Thoracic aorta (tissue), 2 donors: Measurements from ENCODE around the gene LY86. TPM values are rescaled to one million over a fixed set of nuclear protein-coding genes. Genes with fewer than 3 reads are reported as not detected.

Experiments
- ATAC-seq: fragments of 150-250 bp; one replicate; pipeline ENCODE4 v1.8.0; 2017; ENCODE audit warnings: low read depth; ENCODE audit not compliant: insufficient number of reproducible peaks, low FRiP score
- DNase-seq: peaks from one replicate; pipeline ENCODE4 v3.0.0-alpha.2; 2020; ENCODE audit warnings: low spot score
- H3K27ac ChIP-seq, 2 donors: fragments of 200-600 bp; sonication (generic); 1 replicate in 1 of 2; 2 replicates in 1 of 2; pipeline ENCODE4 v1.5.1; 2016; ENCODE audit warnings: mild to moderate bottlenecking in 2 of 2, moderate library complexity in 2 of 2
- H3K27me3 ChIP-seq: fragments of 200-600 bp; sonication (generic); replicated peaks from 2 replicates; pipeline ENCODE4 v1.6.0; 2016; ENCODE audit warnings: mild to moderate bottlenecking; ENCODE audit not compliant: insufficient read depth
- H3K36me3 ChIP-seq: fragments of 200-600 bp; sonication (generic); one replicate; pipeline ENCODE4 v1.5.1; 2016
- H3K4me1 ChIP-seq, 2 donors: fragments of 200-600 bp; sonication (generic); 1 replicate in 1 of 2; 2 replicates in 1 of 2; pipeline versions ENCODE4 v1.5.1 to v1.6.0; 2016; ENCODE audit warnings: low read depth in 2 of 2, mild to moderate bottlenecking in 1 of 2; ENCODE audit not compliant: control insufficient read depth in 1 of 2
- H3K4me3 ChIP-seq: fragments of 200-600 bp; sonication (generic); 2 replicates; pipeline ENCODE4 v1.5.1; 2016; ENCODE audit warnings: mild to moderate bottlenecking
- H3K9me3 ChIP-seq: fragments of 200-600 bp; sonication (generic); 2 replicates; pipeline ENCODE4 v1.5.1; 2016
- CTCF ChIP-seq: fragments of 200-600 bp; sonication (generic); IDR thresholded peaks from one replicate; pipeline ENCODE4 v1.5.1; 2019; ENCODE audit warnings: antibody characterized with exemption
- total RNA-seq, 2 donors: library from RNA; depleted of rRNA; stranded (reverse); fragments of >200 nt; gene quantifications; one replicate each; pipeline versions ENCODE4 v1.1.0 to v1.2.3, GENCODE V29; 2016

The LY86 gene
- total RNA-seq, 2 donors from 2014 or later: 4.5 to 6.5 TPM

- Histone ChIP-seq H3K27ac (no peak overlapping the region), H3K27me3 (no peaks in the 10 kb centered on the region), H3K4me1 (no peaks in the 10 kb centered on the region), H3K36me3 (no peaks in the 10 kb centered on the region), H3K9me3 (no peaks in the 10 kb centered on the region), H3K4me3 (no peak overlapping the region)
- TF ChIP-seq CTCF: no peak
- DNase-seq: no peak
- ATAC-seq: no peak
These were observed 34.0 kb downstream of the LY86 start for GRCh38 chr6:6622501-6622900.

GRCh38 chr6:6623553-6623952, 35.0 kb downstream of the LY86 start:
- DNase-seq (no peak), ATAC-seq (no peak)
- TF ChIP-seq CTCF: no peak
- Histone ChIP-seq H3K9me3 (no peaks in the 10 kb centered on the region), H3K4me1 (no peaks in the 10 kb centered on the region), H3K4me3 (no peak overlapping the region), H3K27ac (no peak overlapping the region), H3K27me3 (no peaks in the 10 kb centered on the region), H3K36me3 (no peaks in the 10 kb centered on the region)

GRCh38 chr6:6624269-6624990, 35.9 kb downstream of the LY86 start:
- Histone ChIP-seq H3K27ac (no peak overlapping the region), H3K27me3 (no peaks in the 10 kb centered on the region), H3K36me3 (no peaks in the 10 kb centered on the region), H3K4me3 (no peak overlapping the region), H3K4me1 (no peaks in the 10 kb centered on the region), H3K9me3 (no peaks in the 10 kb centered on the region)
- TF ChIP-seq CTCF: no peak
- ATAC-seq (no peak), DNase-seq (no peak)

DNA sequence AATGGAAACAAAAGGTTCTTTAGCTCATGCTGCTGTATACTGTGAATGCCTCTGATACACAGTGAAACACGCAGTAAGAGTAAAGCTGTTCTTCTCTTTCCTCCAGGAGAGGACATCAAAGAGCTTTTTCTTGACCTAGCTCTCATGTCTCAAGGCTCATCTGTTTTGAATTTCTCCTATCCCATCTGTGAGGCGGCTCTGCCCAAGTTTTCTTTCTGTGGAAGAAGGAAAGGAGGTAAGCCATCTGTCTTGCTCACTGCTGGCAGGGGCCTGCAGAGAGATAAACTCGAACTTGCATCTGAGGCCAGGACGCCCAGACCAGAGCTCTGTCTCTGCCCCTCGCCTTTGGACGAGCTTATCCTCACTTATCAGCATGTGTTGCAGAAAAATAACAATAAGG, 37.7 kb downstream of the LY86 start:
- H3K9me3 ChIP-seq: no peaks in the 10 kb centered on the region
- H3K27me3 ChIP-seq: no peaks in the 10 kb centered on the region
- DNase-seq (no peak), ATAC-seq (no peak)
- H3K4me1 ChIP-seq: no peaks in the 10 kb centered on the region
- no peak overlapping the region for H3K27ac ChIP-seq
- no peaks in the 10 kb centered on the region for H3K36me3 ChIP-seq
- no peak overlapping the region for H3K4me3 ChIP-seq
- TF ChIP-seq CTCF: no peak

DNA sequence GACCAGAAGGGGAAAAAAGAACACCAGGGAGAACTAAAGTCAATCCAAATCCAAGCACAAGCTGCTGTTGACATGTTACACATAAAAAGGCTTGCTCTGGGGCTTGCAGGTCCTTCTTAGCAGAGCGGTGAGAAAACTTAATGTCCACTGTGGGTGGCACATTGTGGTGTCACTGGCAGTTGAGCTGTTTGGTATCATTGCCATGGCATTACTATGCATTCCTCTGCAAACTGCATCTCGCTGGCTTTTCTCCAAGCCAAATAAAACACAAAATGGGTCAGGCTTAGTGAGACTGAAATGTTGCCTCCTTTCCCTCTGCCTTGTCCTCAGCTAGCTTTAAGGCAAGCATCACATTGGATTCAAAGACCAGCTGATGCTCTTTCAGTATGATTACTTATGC, 40.9 kb downstream of the LY86 start:
- no peak overlapping the region for H3K4me3 ChIP-seq
- H3K36me3 ChIP-seq: no peaks in the 10 kb centered on the region
- no peak overlapping the region for H3K27ac ChIP-seq
- H3K9me3 ChIP-seq: no peaks in the 10 kb centered on the region
- TF ChIP-seq CTCF: no peak
- H3K27me3 ChIP-seq: no peaks in the 10 kb centered on the region
- DNase-seq (no peak), ATAC-seq (no peak)
- H3K4me1 ChIP-seq: no peaks in the 10 kb centered on the region
